Sigmoid colon (tissue), 7 donors: ENCODE data around the gene ABI1. TPM values are rescaled to one million over a fixed set of nuclear protein-coding genes. Genes with fewer than 3 reads are reported as not detected.

Source experiments
- DNase-seq: peaks from one replicate; pipeline ENCODE4 v3.0.0-alpha.2; 2019
- H3K27ac ChIP-seq, 4 donors: fragments of 200-600 bp; sonication (generic); one replicate each; pipeline ENCODE4 v1.5.1; 2016 to 2019; ENCODE audit warnings: mild to moderate bottlenecking in 1 of 4
- H3K27me3 ChIP-seq, 3 donors: fragments of 200-600 bp; sonication (generic); one replicate each; pipeline ENCODE4 v1.5.1; 2019; ENCODE audit warnings: mild to moderate bottlenecking in 1 of 3
- H3K36me3 ChIP-seq, 4 donors: fragments of 200-600 bp; sonication (generic); one replicate each; pipeline ENCODE4 v1.5.1; 2016 to 2019
- H3K4me1 ChIP-seq, 4 donors: fragments of 200-600 bp; sonication (generic); one replicate each; pipeline ENCODE4 v1.5.1; 2017 to 2019
- H3K4me3 ChIP-seq, 4 donors: fragments of 200-600 bp; sonication (generic); one replicate each; pipeline ENCODE4 v1.5.1; 2017 to 2019; ENCODE audit warnings: mild to moderate bottlenecking in 2 of 4, moderate library complexity in 1 of 4
- H3K9me3 ChIP-seq, 4 donors: fragments of 200-600 bp in 3 of 4; sonication (generic) in 3 of 4; one replicate each; pipeline versions ENCODE4 v1.5.1 to v1.6.1; 2013 to 2019
- EP300 ChIP-seq, 4 donors: sonication (generic); formaldehyde crosslinking; IDR thresholded peaks; one replicate each; pipeline ENCODE4 v1.6.1; 2017; ENCODE audit warnings: antibody characterized with exemption in 4 of 4
- POLR2A ChIP-seq, 2 donors: fragments of 450-650 bp; IDR thresholded peaks; one replicate each; pipeline ENCODE4 v1.6.1; 2016; ENCODE audit warnings: antibody characterized with exemption in 2 of 2, mild to moderate bottlenecking in 2 of 2, moderate library complexity in 2 of 2
- POLR2AphosphoS5 ChIP-seq, 4 donors: sonication (generic); formaldehyde crosslinking; IDR thresholded peaks; one replicate each; pipeline ENCODE4 v1.6.1; 2017; ENCODE audit warnings: antibody characterized with exemption in 4 of 4
- WGBS, 2 donors: extraction: QIAGEN DNeasy Blood & Tissue Kit; methylation state at CpG; one replicate each; pipeline ENCODE4 v1.1.7; 2013; 5-methylcytosine and 5-hydroxymethylcytosine counted together
- intact Hi-C: fragments of 100-400 bp; cut with DNase I; formaldehyde crosslinking; loops from one replicate; pipeline ENCODE4 v1.15.1; 2023
- polyA plus RNA-seq, 3 donors: library from polyadenylated mRNA; stranded (reverse); fragments of 200-250 nt; gene quantifications; one replicate each; pipeline ENCODE4 v1.2.3, GENCODE V29; 2013
- total RNA-seq, 4 donors: library from RNA; depleted of rRNA; stranded (reverse); fragments of >200 nt; gene quantifications; one replicate each; pipeline ENCODE4 v1.1.0, GENCODE V29; 2016
- TF ChIP-seq, protein P1 (sequence below), 4 experiments: fragments of 450-650 bp in 3 of 4; fragments of 200-600 bp in 1 of 4; IDR thresholded peaks; one replicate each; pipeline ENCODE4 v1.5.1; 2016 to 2019; ENCODE audit warnings: antibody characterized with exemption in 4 of 4, mild to moderate bottlenecking in 3 of 4, moderate library complexity in 2 of 4
- donor health status: healthy with polysubstance abuse.
- donor health status: Bipolar disorder and iron deficiency.
- donor health status: healthy.

ABI1 gene
- total and polyA plus RNA-seq, 7 donors = 30.4 to 49.0 (median 44.4) TPM

DNA sequence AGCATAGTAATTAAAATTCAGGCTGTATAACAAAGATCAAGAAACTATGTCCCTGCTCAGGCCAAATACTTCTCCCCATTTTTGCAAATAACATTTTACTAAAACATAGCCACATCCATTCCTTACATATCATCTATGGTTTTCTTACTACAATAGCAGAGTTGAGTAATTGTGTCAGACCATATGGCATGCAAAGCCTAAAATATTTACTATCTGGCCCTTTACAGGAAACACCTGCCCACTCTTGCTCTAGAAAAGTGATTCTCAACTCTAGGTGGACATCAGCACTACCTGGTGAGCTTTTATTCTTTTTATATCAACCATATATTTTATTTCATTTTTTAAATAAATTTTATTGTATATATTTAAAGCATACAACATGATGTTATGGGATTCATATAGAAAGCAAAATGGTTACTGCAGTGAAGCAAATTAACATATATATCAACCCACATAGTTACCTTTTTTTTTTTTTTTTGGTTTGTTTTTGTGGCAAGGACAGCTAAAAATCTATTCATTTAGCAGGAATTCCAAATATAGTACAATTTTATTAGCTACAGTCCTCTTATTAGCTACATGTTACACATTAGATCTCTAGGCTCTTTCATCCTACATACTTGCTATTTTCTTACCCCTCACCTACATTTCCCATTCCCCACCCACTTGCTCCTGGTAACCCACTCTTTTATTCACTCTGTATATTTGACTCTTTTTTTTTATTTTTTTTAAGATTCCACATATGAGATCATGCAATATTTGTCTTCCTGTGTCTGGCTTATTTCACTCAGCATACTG is 19.6 kb downstream of the ABI1 start:
- Histone ChIP-seq H3K4me1 (peaks cover 0 to 22% (median 4%) of the 10 kb centered on the region in 4 donors), H3K36me3 (no peaks in the 10 kb centered on the region), H3K27ac (no peak overlapping the region), H3K9me3 (no peaks in the 10 kb centered on the region), H3K4me3 (no peak overlapping the region), H3K27me3 (no peaks in the 10 kb centered on the region)
- DNase-seq = no peak
- intact Hi-C loops = no loop called here
- no peak for TF ChIP-seq POLR2AphosphoS5 (IDR thresholded peaks at IDR 0.05)
- no peak for TF ChIP-seq EP300 (IDR thresholded peaks at IDR 0.05)
- no peak for TF ChIP-seq POLR2A (IDR thresholded peaks at IDR 0.05)
- TF ChIP-seq, protein P1, sequence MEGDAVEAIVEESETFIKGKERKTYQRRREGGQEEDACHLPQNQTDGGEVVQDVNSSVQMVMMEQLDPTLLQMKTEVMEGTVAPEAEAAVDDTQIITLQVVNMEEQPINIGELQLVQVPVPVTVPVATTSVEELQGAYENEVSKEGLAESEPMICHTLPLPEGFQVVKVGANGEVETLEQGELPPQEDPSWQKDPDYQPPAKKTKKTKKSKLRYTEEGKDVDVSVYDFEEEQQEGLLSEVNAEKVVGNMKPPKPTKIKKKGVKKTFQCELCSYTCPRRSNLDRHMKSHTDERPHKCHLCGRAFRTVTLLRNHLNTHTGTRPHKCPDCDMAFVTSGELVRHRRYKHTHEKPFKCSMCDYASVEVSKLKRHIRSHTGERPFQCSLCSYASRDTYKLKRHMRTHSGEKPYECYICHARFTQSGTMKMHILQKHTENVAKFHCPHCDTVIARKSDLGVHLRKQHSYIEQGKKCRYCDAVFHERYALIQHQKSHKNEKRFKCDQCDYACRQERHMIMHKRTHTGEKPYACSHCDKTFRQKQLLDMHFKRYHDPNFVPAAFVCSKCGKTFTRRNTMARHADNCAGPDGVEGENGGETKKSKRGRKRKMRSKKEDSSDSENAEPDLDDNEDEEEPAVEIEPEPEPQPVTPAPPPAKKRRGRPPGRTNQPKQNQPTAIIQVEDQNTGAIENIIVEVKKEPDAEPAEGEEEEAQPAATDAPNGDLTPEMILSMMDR (IDR thresholded peaks at IDR 0.05) = no peak

DNA sequence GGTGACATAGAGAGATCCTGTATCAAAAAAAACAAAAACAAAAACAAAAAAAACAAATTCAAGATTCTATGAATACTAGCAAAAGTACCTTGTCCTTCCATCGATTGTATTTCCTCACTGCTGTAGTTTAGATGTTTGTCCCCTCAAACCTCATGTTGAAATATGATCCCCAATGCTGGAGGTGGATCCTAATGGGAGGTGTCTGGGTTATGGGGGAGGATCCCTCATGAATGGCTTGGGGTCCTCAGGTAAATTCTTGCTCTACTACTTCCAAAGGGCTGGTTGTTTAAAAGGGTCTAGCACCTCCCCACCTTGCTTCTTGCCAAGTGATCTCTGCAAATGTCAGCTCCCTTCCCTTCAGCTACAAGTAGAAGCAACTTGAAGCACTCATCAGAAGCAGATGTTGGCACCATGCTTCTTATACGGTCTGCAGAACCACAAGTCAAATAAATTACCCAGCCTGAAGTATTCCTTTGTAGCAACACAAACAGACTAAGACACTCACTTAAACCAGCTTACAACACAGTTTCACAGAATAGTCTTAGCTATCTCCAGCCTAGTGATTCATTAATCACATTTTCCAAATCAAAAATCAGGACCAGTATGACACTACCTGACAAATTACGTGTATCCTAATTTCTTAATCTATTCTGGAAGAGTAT is 20.7 kb downstream of the ABI1 start:
- TF ChIP-seq EP300 (IDR thresholded peaks at IDR 0.05) (no peak), POLR2AphosphoS5 (IDR thresholded peaks at IDR 0.05) (no peak), POLR2A (IDR thresholded peaks at IDR 0.05) (no peak)
- TF ChIP-seq, protein P1 (IDR thresholded peaks at IDR 0.05) = no peak
- intact Hi-C loops = no loop called here
- H3K36me3 ChIP-seq = no peaks in the 10 kb centered on the region
- no peaks in the 10 kb centered on the region for H3K9me3 ChIP-seq
- H3K27ac ChIP-seq = no peak overlapping the region
- peaks cover 0 to 22% (median 4%) of the 10 kb centered on the region in 4 donors for H3K4me1 ChIP-seq
- H3K4me3 ChIP-seq = no peak overlapping the region
- 70 to 72% methylated on average over 3 of the region's 3 CpGs for WGBS, 2 donors
- DNase-seq = no peak
- no peaks in the 10 kb centered on the region for H3K27me3 ChIP-seq

DNA sequence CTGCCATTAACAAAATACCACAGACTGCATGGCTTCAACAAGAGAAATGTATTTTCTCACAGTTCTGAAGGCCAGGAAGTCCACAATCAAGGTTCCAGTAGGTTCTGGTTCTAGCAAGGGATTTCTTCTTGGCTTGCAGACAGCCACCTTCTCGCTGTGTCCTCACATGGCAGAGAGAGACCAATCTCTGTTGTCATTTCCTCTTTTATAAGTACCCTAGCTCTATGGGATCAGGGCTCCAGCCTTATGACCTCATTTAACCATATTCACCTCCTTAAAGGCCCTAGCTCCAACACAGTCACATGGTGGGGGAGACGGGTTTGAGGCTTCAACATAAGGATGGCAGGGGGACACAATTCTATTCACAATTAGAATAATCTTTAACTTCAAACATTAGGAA is 23.6 kb downstream of the ABI1 start:
- intact Hi-C loops = no loop called here
- TF ChIP-seq EP300 (IDR thresholded peaks at IDR 0.05) (no peak), POLR2AphosphoS5 (IDR thresholded peaks at IDR 0.05) (no peak), POLR2A (IDR thresholded peaks at IDR 0.05) (no peak)
- TF ChIP-seq, protein P1 (IDR thresholded peaks at IDR 0.05) = no peak
- no peak for DNase-seq
- H3K4me1 ChIP-seq = peaks cover 0 to 17% (median 4%) of the 10 kb centered on the region in 4 donors
- H3K4me3 ChIP-seq = no peak overlapping the region
- no peaks in the 10 kb centered on the region for H3K27me3 ChIP-seq
- 47 to 94% methylated on average over 2 of the region's 2 CpGs for WGBS, 2 donors
- H3K36me3 ChIP-seq = no peaks in the 10 kb centered on the region
- no peak overlapping the region for H3K27ac ChIP-seq
- H3K9me3 ChIP-seq = no peaks in the 10 kb centered on the region

DNA sequence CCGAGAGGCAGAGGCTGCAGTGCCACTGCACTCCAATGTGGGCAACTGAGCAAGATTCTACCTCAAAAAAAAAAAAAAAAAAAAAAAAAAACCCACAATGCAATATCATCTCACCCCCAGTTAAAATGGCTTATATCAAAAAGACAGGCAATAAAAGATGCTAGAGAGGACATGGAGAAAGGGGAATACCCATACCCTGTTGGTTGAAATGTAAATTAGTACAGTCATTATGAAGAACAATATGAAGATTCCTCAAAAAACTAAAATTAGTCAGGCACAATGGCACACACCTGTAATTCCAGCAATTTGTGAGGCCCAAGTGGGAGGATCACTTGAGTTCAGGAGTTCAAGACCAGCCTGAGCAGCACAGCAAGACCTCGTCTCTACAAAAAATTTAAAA is 25.7 kb downstream of the ABI1 start:
- Histone ChIP-seq H3K27me3 (no peaks in the 10 kb centered on the region), H3K9me3 (no peaks in the 10 kb centered on the region), H3K4me1 (peaks cover 0 to 2% (median under 1%) of the 10 kb centered on the region in 4 donors), H3K27ac (no peak overlapping the region), H3K4me3 (no peak overlapping the region), H3K36me3 (no peaks in the 10 kb centered on the region)
- intact Hi-C loops = no loop called here
- no peak for DNase-seq
- WGBS, 2 donors = 97% methylated on average over 2 of the region's 2 CpGs
- TF ChIP-seq EP300 (IDR thresholded peaks at IDR 0.05) = no peak
- no peak for TF ChIP-seq POLR2AphosphoS5 (IDR thresholded peaks at IDR 0.05)
- TF ChIP-seq POLR2A (IDR thresholded peaks at IDR 0.05) = no peak
- TF ChIP-seq, protein P1 (IDR thresholded peaks at IDR 0.05) = no peak
